ENCODE results near the gene LHPP.
A peak's percentile ranks its signal among the peaks of the same experiment; 100 is the strongest.
"Not testable (repeated sequence)": the region's sequence is repeated elsewhere in the genome, so short reads cannot be mapped to it uniquely, and the experiment has no call there.

LHPP gene

DNA sequence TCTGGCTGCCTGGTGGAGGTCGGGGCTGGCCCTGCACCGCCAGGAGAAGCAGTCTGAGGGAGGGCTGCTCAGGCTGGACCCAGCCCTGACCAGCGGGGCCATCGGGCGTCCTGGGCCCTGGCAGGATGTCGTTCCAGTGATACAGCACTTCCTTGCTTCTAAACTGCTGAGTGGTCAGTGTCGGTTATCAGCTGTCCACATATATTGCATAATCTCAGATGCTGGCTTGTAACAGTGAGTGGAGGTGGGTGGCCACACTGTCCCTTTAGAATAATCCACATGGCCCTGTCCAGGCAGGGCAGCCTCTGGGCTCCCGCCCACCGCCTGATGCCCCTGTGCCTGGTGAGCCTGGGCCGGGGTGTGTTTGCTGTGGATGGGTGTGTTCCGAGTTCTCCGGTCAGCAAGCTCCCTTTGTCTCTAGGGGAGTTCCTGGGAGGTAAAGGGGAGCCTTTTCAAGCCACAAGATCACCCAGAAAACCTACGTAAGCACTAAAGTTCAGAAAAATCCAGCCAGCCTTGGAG, 86.1 kb downstream of the LHPP start:
- DNase-seq (ENCODE audit: low read depth), result peak; percentile 42
- TF ChIP-seq, protein P1, sequence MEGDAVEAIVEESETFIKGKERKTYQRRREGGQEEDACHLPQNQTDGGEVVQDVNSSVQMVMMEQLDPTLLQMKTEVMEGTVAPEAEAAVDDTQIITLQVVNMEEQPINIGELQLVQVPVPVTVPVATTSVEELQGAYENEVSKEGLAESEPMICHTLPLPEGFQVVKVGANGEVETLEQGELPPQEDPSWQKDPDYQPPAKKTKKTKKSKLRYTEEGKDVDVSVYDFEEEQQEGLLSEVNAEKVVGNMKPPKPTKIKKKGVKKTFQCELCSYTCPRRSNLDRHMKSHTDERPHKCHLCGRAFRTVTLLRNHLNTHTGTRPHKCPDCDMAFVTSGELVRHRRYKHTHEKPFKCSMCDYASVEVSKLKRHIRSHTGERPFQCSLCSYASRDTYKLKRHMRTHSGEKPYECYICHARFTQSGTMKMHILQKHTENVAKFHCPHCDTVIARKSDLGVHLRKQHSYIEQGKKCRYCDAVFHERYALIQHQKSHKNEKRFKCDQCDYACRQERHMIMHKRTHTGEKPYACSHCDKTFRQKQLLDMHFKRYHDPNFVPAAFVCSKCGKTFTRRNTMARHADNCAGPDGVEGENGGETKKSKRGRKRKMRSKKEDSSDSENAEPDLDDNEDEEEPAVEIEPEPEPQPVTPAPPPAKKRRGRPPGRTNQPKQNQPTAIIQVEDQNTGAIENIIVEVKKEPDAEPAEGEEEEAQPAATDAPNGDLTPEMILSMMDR (conservative IDR thresholded peaks at IDR 0.05; ENCODE audit: low read depth, low read length), result no peak

DNA sequence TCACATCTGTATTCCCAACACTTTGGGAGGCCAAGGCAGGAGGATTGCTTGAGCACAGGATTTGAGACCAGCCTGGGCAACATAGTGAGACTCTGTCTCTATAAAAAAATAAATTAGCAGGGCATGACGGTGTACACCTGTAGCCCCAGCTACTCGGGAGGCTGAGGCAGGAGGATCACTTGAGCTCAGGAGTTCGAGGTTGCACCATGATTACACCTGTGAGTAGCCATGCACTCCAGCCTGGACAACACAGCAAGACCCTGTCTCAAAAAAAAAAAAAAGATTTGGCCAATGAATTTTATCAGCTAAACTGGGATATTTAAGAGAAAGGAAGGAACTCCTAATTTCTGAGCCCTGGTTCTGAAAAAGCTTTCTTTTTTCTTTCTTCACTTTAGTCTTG, 87.5 kb downstream of the LHPP start:
- not testable (repeated sequence) for DNase-seq (ENCODE audit: low read depth)

More for the DNA sequence above, 86.1 kb downstream of the LHPP start:
- H3K4me3 ChIP-seq (ENCODE audit: low read depth, low read length), result no peak overlapping the region

DNA sequence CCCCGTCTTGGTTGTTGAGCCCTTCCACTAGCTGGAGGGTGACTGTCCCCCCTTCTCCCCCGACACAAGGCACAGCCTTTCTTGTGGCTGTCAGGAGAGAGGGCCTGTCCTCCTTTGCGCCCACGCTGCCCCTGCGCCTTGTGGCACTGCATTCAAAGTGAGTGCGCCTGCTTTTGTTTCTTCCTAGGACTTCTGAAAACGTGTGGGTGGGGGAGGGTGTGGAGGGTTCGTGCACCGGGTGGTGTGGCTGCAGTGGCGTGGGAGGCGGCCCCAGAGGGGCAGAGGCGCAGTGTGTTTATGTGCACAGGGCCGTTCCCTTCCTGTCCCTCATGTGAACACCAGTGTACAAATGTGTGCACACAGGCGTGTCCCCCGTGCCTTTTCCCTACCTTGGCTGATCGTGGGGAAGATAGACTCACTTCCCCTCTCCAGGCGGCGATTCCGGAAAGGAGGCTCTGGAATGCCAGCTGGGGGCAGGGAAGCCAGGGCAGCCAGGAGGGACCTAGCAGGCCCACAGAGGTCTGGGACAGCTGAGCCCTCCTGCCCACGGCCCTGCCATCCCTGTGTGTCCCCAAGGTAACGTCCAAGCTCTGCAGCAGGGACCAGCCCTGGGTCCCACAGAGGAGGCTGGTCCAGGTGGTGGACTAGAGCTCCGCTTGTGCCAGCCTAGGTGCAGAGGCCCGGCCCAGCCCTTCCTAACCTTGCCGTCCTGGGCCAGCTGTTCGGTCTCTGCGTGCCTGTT, 88.8 kb downstream of the LHPP start:
- TF ChIP-seq, protein P1 (conservative IDR thresholded peaks at IDR 0.05; ENCODE audit: low read depth, low read length), result no peak
- no peak overlapping the region for H3K4me3 ChIP-seq (ENCODE audit: low read depth, low read length)
- DNase-seq (ENCODE audit: low read depth), result no peak

More for the DNA sequence above, 87.5 kb downstream of the LHPP start:
- not testable (repeated sequence) for H3K4me3 ChIP-seq (ENCODE audit: low read depth, low read length)

DNA sequence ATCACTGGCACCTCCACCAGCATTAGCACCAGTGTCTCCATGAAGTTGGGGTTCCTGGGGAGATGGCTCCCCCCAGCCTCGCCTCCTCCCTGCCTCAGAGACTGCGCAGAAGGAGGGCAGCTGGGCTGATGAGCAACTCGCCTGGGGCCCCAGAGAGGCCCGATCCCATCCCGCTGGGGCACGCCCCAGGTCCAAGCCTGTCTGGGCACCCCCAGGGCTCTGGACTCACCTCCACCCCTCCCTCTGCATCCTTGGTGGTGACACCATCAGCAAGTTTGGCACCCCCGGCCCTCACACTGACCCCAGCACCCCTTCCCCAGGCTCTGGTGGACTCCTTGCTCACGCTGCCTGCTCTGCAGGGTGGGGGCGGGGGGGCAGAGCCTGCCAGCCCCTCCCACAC, 89.5 kb downstream of the LHPP start:
- H3K4me3 ChIP-seq (ENCODE audit: low read depth, low read length), result no peak overlapping the region
- no peak for DNase-seq (ENCODE audit: low read depth)
- TF ChIP-seq, protein P1 (conservative IDR thresholded peaks at IDR 0.05; ENCODE audit: low read depth, low read length), result no peak

DNA sequence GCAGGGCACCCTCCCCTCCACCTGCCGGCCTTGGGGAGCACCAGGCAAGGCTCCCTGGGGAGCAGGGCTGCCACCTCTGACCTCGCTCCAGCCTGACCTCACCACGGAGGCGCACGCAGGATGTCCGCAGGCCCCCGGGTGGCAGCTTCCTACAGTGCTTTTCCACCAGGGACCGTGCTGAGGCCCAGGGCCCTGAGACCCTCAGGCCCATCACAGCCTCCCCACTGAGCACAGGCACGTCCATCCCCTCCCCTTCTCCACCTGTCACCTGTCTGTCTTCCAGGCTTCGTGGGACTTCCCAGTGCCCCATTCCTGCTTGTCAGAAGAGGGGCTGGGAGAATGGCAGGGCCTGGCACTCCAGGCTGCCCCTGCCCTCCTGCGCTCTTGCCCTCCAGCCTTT, 90.1 kb downstream of the LHPP start:
- no peak overlapping the region for H3K4me3 ChIP-seq (ENCODE audit: low read depth, low read length)
- TF ChIP-seq, protein P1 (conservative IDR thresholded peaks at IDR 0.05; ENCODE audit: low read depth, low read length), result no peak
- no peak for DNase-seq (ENCODE audit: low read depth)

DNA sequence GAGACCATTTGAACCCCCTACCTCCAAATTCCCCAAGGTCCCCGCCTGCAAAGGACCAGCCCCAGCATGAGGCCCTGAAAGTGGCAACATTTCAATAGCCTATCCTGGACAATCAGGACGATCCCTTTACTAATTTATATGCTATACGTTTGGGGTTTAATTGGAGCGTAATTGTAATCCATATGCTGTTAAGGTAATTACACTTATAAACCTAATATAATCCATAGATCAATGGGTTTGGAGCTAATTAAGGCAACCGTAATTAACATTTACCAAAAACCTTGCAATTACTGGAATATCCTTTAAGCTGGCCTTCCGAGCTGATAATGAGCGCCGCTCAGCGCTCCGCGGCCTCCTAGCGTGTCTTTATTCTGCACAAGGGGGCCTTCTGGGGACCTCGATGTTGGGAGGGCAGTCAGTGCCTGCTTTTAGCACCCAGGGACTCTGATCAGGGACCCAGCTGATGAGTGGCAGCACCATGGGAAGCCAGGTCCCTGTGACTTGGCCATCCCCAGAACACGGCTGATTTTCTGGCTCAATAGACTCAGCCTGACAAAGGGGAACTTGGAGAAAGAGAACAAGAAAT, 91.2 kb downstream of the LHPP start:
- TF ChIP-seq, protein P1 (conservative IDR thresholded peaks at IDR 0.05; ENCODE audit: low read depth, low read length), result no peak
- no peak for DNase-seq (ENCODE audit: low read depth)
- no peak overlapping the region for H3K4me3 ChIP-seq (ENCODE audit: low read depth, low read length)

DNA sequence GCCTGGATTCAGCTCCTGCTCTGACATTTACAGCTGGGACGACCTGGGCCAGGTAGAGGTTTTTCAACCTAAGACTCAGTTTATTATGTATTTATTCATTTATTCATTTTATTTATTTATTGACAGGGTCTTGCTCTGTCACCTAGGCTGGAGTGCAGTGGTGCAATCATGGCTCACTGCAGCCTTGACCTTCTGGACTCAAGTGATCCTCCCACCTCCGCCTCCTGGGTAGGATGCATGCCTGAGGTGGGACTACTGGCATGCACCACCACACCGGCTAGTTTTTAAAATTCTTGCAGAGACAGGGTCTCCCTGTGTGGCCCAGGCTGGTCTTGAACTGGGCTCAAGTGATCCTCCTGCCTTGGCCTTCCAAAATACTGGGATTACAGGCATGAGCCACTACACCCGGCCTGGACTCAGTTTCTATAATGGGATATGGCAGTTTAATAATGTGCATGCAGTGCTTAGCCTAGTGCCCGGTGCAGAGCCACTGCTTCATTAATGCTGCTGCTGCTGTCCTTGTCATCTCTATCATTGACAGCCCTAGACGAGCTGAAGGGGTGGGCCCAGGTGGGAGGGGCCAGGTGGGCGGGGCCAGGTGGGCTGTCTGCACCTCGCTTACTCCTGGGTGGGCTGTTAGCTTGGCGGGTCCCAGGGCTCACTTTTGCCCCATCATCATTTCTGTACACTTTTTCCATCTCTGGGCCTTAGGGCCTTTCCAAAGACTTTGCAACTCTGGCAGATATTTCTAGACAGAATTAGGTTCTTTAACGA, 92.6 kb downstream of the LHPP start:
- TF ChIP-seq, protein P1 (conservative IDR thresholded peaks at IDR 0.05; ENCODE audit: low read depth, low read length), result no peak
- no peak for DNase-seq (ENCODE audit: low read depth)
- no peak overlapping the region for H3K4me3 ChIP-seq (ENCODE audit: low read depth, low read length)
